HFF-Myc (cell line): ENCODE data around the gene SCN1B.

Experiments used
- DNase-seq: peaks from one replicate; pipeline ENCODE4 v3.0.0-alpha.2; 2011; ENCODE audit warnings: low read depth; ENCODE audit errors: extremely low read depth
- H3K4me3 ChIP-seq: replicated peaks from 2 replicates; pipeline ENCODE4 v1.5.1; 2011; ENCODE audit warnings: low read depth, mild to moderate bottlenecking, control low read depth, low read length
- TF ChIP-seq, protein P1 (sequence below): IDR thresholded peaks from 2 replicates; pipeline ENCODE4 v1.5.1; 2012; ENCODE audit warnings: mild to moderate bottlenecking, low read depth, low read length, control low read depth; ENCODE audit errors: missing control alignments

The SCN1B gene

DNA sequence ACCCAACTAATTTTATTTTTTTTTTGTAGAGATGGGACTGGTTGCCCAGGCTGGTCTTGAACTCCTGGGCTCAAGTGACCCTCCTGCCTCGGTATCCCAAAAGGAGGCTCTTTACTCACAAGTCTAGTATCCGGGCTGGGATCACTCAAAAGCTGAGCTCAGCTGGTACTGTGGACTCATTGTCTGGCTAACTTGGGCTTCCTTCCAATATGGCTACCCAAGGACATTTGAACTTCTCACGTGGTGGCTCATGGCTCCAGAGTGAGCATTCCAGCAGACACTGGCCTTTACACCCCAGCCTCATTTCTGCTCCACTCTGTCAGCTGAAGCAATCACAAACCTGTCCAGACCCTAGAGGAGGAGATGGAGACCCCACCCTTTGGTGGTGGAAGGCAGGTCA lies 40.2 kb downstream of the SCN1B start:
- TF ChIP-seq, protein P1, sequence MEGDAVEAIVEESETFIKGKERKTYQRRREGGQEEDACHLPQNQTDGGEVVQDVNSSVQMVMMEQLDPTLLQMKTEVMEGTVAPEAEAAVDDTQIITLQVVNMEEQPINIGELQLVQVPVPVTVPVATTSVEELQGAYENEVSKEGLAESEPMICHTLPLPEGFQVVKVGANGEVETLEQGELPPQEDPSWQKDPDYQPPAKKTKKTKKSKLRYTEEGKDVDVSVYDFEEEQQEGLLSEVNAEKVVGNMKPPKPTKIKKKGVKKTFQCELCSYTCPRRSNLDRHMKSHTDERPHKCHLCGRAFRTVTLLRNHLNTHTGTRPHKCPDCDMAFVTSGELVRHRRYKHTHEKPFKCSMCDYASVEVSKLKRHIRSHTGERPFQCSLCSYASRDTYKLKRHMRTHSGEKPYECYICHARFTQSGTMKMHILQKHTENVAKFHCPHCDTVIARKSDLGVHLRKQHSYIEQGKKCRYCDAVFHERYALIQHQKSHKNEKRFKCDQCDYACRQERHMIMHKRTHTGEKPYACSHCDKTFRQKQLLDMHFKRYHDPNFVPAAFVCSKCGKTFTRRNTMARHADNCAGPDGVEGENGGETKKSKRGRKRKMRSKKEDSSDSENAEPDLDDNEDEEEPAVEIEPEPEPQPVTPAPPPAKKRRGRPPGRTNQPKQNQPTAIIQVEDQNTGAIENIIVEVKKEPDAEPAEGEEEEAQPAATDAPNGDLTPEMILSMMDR, result no peak
- no peak overlapping the region for H3K4me3 ChIP-seq
- no peak for DNase-seq

DNA sequence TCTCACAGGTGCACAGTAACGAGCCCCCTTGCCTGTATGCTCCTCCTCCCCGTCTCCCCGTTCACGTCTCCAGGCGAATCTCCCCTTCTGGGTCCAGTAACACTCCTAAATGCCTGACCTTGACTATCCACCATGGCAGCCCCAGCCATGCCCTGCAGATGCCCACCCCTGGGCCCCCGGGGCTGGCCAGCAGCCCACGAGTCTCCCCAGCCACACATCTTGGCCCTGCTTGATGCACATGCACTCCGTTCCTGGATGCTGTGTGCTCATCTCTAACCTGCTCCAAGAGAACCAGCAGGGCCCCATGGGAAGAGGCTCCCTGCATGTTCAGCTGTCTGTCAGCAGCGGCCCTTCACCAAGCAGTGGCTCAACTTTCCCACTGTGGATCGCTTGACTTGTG lies 43.2 kb downstream of the SCN1B start:
- no peak overlapping the region for H3K4me3 ChIP-seq
- TF ChIP-seq, protein P1, result no peak
- no peak for DNase-seq

DNA sequence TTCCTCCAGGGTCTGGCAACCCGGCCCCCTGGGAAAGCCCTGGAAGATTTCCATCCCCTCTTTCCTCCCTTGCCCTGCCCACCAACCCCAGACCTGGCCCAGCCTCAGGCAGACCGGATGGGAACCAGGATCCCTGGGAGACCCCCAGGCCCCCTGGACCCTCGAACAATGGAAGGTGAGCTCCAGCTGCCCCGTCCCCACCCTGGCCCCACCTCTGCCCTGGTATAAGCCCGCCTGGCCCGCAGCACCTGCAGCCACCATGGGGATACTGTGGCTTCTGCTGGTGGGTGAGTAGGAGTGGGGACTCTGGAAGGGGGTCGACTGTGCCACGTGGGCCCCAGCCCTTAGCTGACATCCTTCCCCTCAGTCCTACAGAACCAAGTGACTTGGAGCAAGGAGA lies 43.7 kb downstream of the SCN1B start:
- H3K4me3 ChIP-seq, result no peak overlapping the region
- no peak for DNase-seq
- TF ChIP-seq, protein P1, result no peak

DNA sequence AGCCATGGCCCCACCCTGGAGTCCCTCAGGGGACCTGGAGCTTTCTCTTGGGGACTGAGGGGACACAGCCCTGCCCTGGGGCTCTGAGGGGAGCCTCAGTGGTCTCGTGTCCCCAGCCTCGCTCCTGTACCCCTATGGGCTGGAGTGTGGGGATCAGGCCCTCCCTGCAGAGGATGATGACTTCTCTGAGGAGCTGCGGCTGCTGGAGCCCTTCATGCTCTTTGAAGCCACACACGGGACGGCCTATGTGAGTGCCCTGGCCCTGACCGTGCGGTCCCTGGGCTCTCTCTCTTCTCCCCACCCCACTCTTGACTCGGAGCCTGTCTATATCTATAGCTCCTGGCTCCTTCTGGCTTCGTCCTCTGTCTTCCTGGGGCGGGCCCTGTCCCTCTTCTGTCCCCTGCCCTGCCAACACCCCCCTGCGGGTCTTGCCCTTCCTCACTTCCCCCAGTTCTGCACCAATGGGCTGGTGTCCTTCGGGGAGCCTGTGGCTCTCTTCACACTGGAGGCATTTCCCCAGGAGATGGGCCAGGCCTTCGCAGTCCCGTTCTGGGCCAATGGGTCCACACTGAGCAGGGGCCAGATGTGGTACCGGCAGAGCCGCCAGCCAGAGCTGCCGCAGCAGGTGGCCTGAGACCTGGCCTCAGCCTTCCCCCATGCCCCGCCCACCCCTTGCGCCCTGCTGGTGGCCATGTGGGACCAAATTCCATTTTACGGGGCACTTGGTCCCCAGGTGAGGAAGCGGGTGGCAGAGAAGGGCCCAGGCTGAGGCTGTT lies 44.3 kb downstream of the SCN1B start:
- TF ChIP-seq, protein P1, result no peak

DNA sequence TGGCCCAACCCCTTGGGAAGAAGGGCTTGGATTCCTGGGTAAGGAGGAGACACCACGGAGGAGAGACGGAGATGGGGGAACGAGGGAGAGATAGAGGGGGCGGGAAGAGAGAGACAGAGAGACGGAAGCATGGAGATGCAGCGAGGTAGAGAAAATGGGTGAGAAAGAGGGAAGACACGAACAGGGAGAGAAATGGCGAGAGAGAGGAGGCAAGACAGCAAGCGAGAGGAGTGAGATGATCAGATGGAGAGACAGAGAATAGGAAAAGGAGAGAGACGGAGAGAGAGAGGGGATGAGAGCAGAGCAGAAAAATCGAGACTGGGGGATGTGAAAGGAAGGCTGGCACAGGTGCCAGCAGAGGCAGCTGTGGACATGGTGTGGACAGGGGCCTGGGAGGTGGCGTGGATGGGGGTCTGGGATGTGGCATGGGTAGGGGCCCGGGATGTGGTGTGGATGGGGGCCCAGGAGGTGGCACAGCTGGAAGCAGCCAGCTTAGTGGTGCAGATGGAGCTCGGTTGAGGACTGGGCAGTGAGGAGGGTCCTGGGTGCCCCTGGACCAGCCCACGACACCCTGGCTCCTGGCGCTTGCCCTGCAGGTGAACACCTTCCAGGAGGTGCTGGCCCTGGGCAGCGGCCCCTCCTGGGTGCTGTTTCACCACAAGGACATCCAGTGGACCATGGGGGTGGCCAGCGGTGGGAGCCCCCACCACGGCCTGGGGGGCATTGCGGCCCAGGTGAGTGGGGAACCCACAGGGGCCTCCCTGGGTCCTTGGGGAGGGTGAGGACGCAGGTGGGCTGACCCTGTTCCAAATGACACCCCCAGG lies 45.1 kb downstream of the SCN1B start:
- TF ChIP-seq, protein P1, result no peak

More for the DNA sequence above, 44.3 kb downstream of the SCN1B start:
- DNase-seq, result no peak
- no peak overlapping the region for H3K4me3 ChIP-seq

DNA sequence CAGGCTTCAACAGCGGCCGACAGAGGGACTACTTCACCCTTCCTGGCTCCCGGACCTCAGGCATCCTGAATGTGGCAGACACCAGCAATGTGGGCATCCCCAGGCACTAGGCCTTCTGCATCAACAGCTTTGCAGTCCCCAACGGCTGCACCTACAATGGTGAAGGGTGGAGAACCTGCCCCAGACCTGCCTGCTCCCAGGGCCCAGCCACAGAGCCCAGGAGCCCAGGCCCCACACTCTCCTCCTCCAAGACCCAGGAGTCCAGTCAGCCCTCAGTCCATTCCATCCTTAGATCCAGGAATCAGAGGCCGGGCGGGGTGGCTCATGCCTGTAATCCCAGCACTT lies 45.7 kb downstream of the SCN1B start:
- TF ChIP-seq, protein P1, result no peak
- DNase-seq, result no peak
- no peak overlapping the region for H3K4me3 ChIP-seq

More for the DNA sequence above, 45.1 kb downstream of the SCN1B start:
- H3K4me3 ChIP-seq, result no peak overlapping the region
- no peak for DNase-seq
